SK-N-MC (cell line): Measurements from ENCODE around the gene CACNA1S.

Experiments
- EZH2 ChIP-seq: fragments of 200-600 bp; sonication (generic); IDR thresholded peaks from one replicate; pipeline ENCODE4 v1.6.1; 2017; ENCODE audit warnings: antibody characterized with exemption
- FOXP2 ChIP-seq: optimal IDR thresholded peaks from 2 replicates; pipeline ENCODE3; 2011; ENCODE audit warnings: mild to moderate bottlenecking, moderate library complexity; ENCODE audit not compliant: insufficient read depth; ENCODE audit errors: extremely low read length, control extremely low read depth

GRCh38 chr1:201114245-201115131 is 2.3 kb upstream of the CACNA1S start:
- TF ChIP-seq EZH2 (no peak), FOXP2 (no peak)
